Nasal cavity respiratory epithelium epithelial cell of viscerocranial mucosa (primary cell): ENCODE measurements around the gene GREB1L. TPM values are rescaled to one million over a fixed set of nuclear protein-coding genes. Genes with fewer than 3 reads are reported as not detected.

Experiments
- total RNA-seq: library from RNA; depleted of rRNA; stranded (reverse); fragments of >200 nt; gene quantifications from 2 replicates; pipeline ENCODE4 v1.2.3, GENCODE V29; 2014

GREB1L gene
- total RNA-seq = 0.34 and 1.6 TPM in 2 replicates

DNA sequence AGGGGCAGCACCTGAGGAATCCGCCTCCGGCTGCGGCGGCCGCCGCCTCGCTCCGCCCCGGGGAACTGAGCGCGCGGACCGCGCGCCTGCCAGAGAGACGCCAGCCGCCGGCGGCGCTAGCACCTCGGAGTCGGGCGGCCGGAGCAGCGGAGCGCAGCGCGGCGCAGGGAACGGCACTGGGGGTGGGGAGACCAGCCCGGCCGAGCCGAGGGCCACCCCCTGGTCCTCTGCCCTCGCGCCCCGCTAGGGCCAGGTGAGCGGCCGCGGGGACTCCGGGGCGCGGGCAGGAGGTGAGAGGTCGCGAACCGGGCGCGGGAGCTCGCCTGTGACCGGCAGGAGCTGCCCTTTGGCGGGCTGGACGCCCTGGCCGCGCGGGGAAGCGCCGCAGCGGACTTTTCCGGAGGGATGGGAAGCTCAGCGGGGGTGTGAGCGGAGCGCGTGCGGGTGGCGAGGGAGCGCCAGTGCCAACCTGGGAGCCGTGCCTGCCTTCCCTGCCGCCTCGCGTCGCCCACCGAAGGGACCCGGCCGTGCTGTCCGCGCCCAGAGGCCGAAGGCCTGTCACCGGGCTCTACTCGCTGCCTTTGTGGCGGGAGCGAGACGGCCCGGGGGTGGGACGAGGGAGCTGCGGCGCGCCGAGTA lies at the start of gene GREB1L:
Gene GREB1L, plus strand, starts transcription at position 92 of the 639 bp plus-strand sequence. CDS start 141,287 bp downstream, outside the sequence.

Other genes with a start within 250 kb of the GREB1L start
- 36.6 and 49.6 TPM in 2 replicates for gene ROCK1, start 130.4 kb upstream of the GREB1L start, total RNA-seq